WTC11 (cell line): ENCODE results near the gene NXT1. TPM values are rescaled to one million over a fixed set of nuclear protein-coding genes. Genes with fewer than 3 reads are reported as not detected.

Source experiments
- ATAC-seq: fragments of 200-7000 bp; cut with Tn5 transposase; 2 replicates; pipeline ENCODE4 v1.10.0; 2021; ENCODE audit warnings: mild to moderate bottlenecking, moderate library complexity
- CTCF ChIA-PET: fragments of 300-600 bp; sonication (Branson Sonifier 250); formaldehyde crosslinking; loops from one replicate; lab custom pipeline; 2021; ENCODE audit warnings: antibody characterized with exemption; lab: Charles Lee
- POLR2A ChIA-PET: fragments of 350-600 bp; sonication (Branson Sonifier 250); formaldehyde crosslinking; loops from one replicate; lab custom pipeline; 2021; ENCODE audit warnings: antibody characterized with exemption; lab: Charles Lee
- DNase-seq: peaks from one replicate; pipeline ENCODE4 v3.0.0; 2021; ENCODE audit warnings: low spot score
- H3K27ac Mint-ChIP-seq: 2 replicates; pipeline ENCODE4 v1.8.0; 2021; ENCODE audit warnings: mixed read lengths
- H3K27me3 Mint-ChIP-seq: 2 replicates; pipeline ENCODE4 v1.8.0; 2021; ENCODE audit warnings: low read depth, mild to moderate bottlenecking, moderate library complexity, mixed read lengths
- H3K36me3 Mint-ChIP-seq: 2 replicates; pipeline ENCODE4 v1.8.0; 2021; ENCODE audit warnings: mixed read lengths
- H3K4me1 Mint-ChIP-seq: 2 replicates; pipeline ENCODE4 v1.8.0; 2022; ENCODE audit warnings: mixed read lengths
- H3K4me3 Mint-ChIP-seq: 2 replicates; pipeline ENCODE4 v1.8.0; 2021; ENCODE audit warnings: mild to moderate bottlenecking, moderate library complexity, mixed read lengths
- H3K9me3 Mint-ChIP-seq: 2 replicates; pipeline ENCODE4 v1.8.0; 2021; ENCODE audit warnings: mixed read lengths
- ATF6 ChIP-seq: sonication (generic); formaldehyde crosslinking; IDR thresholded peaks from 2 replicates; pipeline ENCODE4 v1.8.1; 2023; ENCODE audit warnings: mild to moderate bottlenecking, missing genetic modification reagents
- CBFB ChIP-seq: sonication (generic); formaldehyde crosslinking; IDR thresholded peaks from 2 replicates; pipeline ENCODE4 v1.8.1; 2022; ENCODE audit warnings: mild to moderate bottlenecking, low read depth, missing genetic modification reagents
- ELF4 ChIP-seq: sonication (generic); formaldehyde crosslinking; IDR thresholded peaks from 2 replicates; pipeline ENCODE4 v1.8.1; 2022; ENCODE audit warnings: low read depth, mild to moderate bottlenecking, moderate library complexity, missing genetic modification reagents
- EMX1 ChIP-seq: fragments of 250-450 bp; sonication (Bioruptor Pico); IDR thresholded peaks from 2 replicates; pipeline ENCODE4 v1.8.0; 2021; ENCODE audit warnings: mild to moderate bottlenecking
- FOXP1 ChIP-seq: sonication (generic); formaldehyde crosslinking; IDR thresholded peaks from 2 replicates; pipeline ENCODE4 v1.8.0; 2022; ENCODE audit warnings: missing genetic modification reagents, mild to moderate bottlenecking, moderate library complexity, borderline replicate concordance
- FOXP4 ChIP-seq: sonication (generic); formaldehyde crosslinking; IDR thresholded peaks from 2 replicates; pipeline ENCODE4 v1.8.0; 2022; ENCODE audit warnings: mild to moderate bottlenecking, missing genetic modification reagents
- HMGA2 ChIP-seq: fragments of 250-450 bp; sonication (Bioruptor Pico); IDR thresholded peaks from 2 replicates; pipeline ENCODE4 v1.4.0; 2021; ENCODE audit warnings: mild to moderate bottlenecking, moderate library complexity
- IRF1 ChIP-seq: sonication (generic); formaldehyde crosslinking; IDR thresholded peaks from 2 replicates; pipeline ENCODE4 v1.8.0; 2023; ENCODE audit warnings: missing genetic modification reagents
- KAT7 ChIP-seq: sonication (generic); formaldehyde crosslinking; IDR thresholded peaks from 2 replicates; pipeline ENCODE4 v1.8.1; 2023; ENCODE audit warnings: missing genetic modification reagents, mild to moderate bottlenecking, borderline replicate concordance
- MYBL2 ChIP-seq: sonication (generic); formaldehyde crosslinking; IDR thresholded peaks from 2 replicates; pipeline ENCODE4 v1.8.1; 2023; ENCODE audit warnings: mild to moderate bottlenecking, moderate library complexity, missing genetic modification reagents
- NFYB ChIP-seq: sonication (generic); formaldehyde crosslinking; conservative IDR thresholded peaks from 2 replicates; pipeline ENCODE4 v1.8.0; 2022; ENCODE audit warnings: low read depth, missing genetic modification reagents
- OVOL2 ChIP-seq: fragments of 250-450 bp; sonication (Bioruptor Pico); IDR thresholded peaks from 2 replicates; pipeline ENCODE4 v1.9.0; 2021; ENCODE audit warnings: mild to moderate bottlenecking, borderline replicate concordance
- SMAD3 ChIP-seq: sonication (generic); formaldehyde crosslinking; IDR thresholded peaks from 2 replicates; pipeline ENCODE4 v1.8.0; 2022; ENCODE audit warnings: missing genetic modification reagents, mild to moderate bottlenecking, borderline replicate concordance
- TCF7 ChIP-seq: sonication (generic); formaldehyde crosslinking; IDR thresholded peaks from 2 replicates; pipeline ENCODE4 v1.8.0; 2022; ENCODE audit warnings: mild to moderate bottlenecking, low read depth, missing genetic modification reagents, moderate library complexity
- ZMAT4 ChIP-seq: fragments of 250-450 bp; sonication (Bioruptor Pico); IDR thresholded peaks from 2 replicates; pipeline ENCODE4 v1.9.0; 2021; ENCODE audit warnings: mild to moderate bottlenecking
- ZNF219 ChIP-seq: sonication (generic); formaldehyde crosslinking; IDR thresholded peaks from 2 replicates; pipeline ENCODE4 v1.8.0; 2023; ENCODE audit warnings: missing genetic modification reagents, mild to moderate bottlenecking, borderline replicate concordance
- ZNF281 ChIP-seq: sonication (generic); formaldehyde crosslinking; IDR thresholded peaks from 2 replicates; pipeline ENCODE4 v1.8.0; 2023; ENCODE audit warnings: mild to moderate bottlenecking, missing genetic modification reagents
- ZNF671 ChIP-seq: fragments of 250-450 bp; sonication (Bioruptor Pico); IDR thresholded peaks from 2 replicates; pipeline ENCODE4 v1.8.0; 2021; ENCODE audit warnings: mild to moderate bottlenecking
- total RNA-seq: library from RNA; stranded (reverse); gene quantifications from 3 replicates; pipeline ENCODE4 v1.2.3, GENCODE V29; 2021

NXT1 gene
- total RNA-seq, 1 experiment from 2014 or later = 18.8 TPM

GRCh38 chr20:23308024-23308423 is 42.6 kb upstream of the NXT1 start:
- DNase-seq (no peak), ATAC-seq (no peak)
- Mint-ChIP-seq H3K4me3 (no peak overlapping the region), H3K27ac (no peak overlapping the region), H3K36me3 (no peaks in the 10 kb centered on the region), H3K9me3 (peaks cover 9% of the 10 kb centered on the region), H3K27me3 (no peaks in the 10 kb centered on the region; the same call in 1 of the 2 replicates), H3K4me1 (no peaks in the 10 kb centered on the region)
- POLR2A ChIA-PET = no interaction called here
- CTCF ChIA-PET = interaction anchor here (0.6 kb wide), 1 partner anchor 1663 kb away, joined by 3 read pairs; no protein-coding TSS in a partner anchor
- no peak for TF ChIP-seq FOXP1 (CRISPR knock-in tag)
- TF ChIP-seq KAT7 = no peak

- Mint-ChIP-seq H3K36me3 (no peaks in the 10 kb centered on the region), H3K27me3 (no peaks in the 10 kb centered on the region; the same call in 1 of the 2 replicates), H3K4me1 (no peaks in the 10 kb centered on the region), H3K27ac (no peak overlapping the region), H3K4me3 (no peak overlapping the region), H3K9me3 (peaks cover 9% of the 10 kb centered on the region)
- no peak for TF ChIP-seq HMGA2 (CRISPR knock-in tag)
- no peak for TF ChIP-seq IRF1
- TF ChIP-seq ZMAT4 = no peak
- no peak for TF ChIP-seq ZNF219 (CRISPR knock-in tag)
- TF ChIP-seq EMX1 = no peak
- no peak for TF ChIP-seq ATF6 (CRISPR knock-in tag)
- TF ChIP-seq ZNF281 (CRISPR knock-in tag) = no peak
- TF ChIP-seq NFYB = no peak
- TF ChIP-seq CBFB (CRISPR knock-in tag) = no peak
- TF ChIP-seq MYBL2 (CRISPR knock-in tag) = no peak
- no peak for TF ChIP-seq FOXP4 (CRISPR knock-in tag)
- no peak for TF ChIP-seq OVOL2
- ATAC-seq (no peak), DNase-seq (no peak)
- ChIA-PET CTCF (no interaction called here), POLR2A (no interaction called here)
These were observed 41.7 kb upstream of the NXT1 start for GRCh38 chr20:23308908-23309307.

- no peaks in the 10 kb centered on the region for H3K4me1 Mint-ChIP-seq
These were observed 40.8 kb upstream of the NXT1 start for GRCh38 chr20:23309781-23310180.

More at GRCh38 chr20:23309781-23310180, 40.8 kb upstream of the NXT1 start:
- H3K36me3 Mint-ChIP-seq = no peaks in the 10 kb centered on the region
- no peaks in the 10 kb centered on the region; the same call in 1 of the 2 replicates for H3K27me3 Mint-ChIP-seq
- H3K9me3 Mint-ChIP-seq = peaks cover 9% of the 10 kb centered on the region
- no peak overlapping the region for H3K4me3 Mint-ChIP-seq
- ChIA-PET CTCF (interaction anchor here (1.0 kb wide), 1 partner anchor 401 kb away, joined by 3 read pairs; no protein-coding TSS in a partner anchor), POLR2A (no interaction called here)
- ATAC-seq (no peak), DNase-seq (no peak)
- H3K27ac Mint-ChIP-seq = no peak overlapping the region
- TF ChIP-seq TCF7 (CRISPR knock-in tag) (no peak), SMAD3 (CRISPR knock-in tag) (no peak), ZNF671 (CRISPR knock-in tag) (no peak), ELF4 (CRISPR knock-in tag) (no peak)
